NCI-H226 (cell line): Measurements from ENCODE around the gene ST14.
"Not testable (repeated sequence)": the region's sequence is repeated elsewhere in the genome, so short reads cannot be mapped to it uniquely, and the experiment has no call there.

Experiments
- DNase-seq: peaks from one replicate; pipeline ENCODE4 v3.0.0-alpha.2; 2015

Gene ST14

GRCh38 chr11:130209954-130210854 lies 50.6 kb downstream of the ST14 start:
- DNase-seq: no peak

GRCh38 chr11:130211144-130211543 lies 51.6 kb downstream of the ST14 start:
- DNase-seq: no peak

DNA sequence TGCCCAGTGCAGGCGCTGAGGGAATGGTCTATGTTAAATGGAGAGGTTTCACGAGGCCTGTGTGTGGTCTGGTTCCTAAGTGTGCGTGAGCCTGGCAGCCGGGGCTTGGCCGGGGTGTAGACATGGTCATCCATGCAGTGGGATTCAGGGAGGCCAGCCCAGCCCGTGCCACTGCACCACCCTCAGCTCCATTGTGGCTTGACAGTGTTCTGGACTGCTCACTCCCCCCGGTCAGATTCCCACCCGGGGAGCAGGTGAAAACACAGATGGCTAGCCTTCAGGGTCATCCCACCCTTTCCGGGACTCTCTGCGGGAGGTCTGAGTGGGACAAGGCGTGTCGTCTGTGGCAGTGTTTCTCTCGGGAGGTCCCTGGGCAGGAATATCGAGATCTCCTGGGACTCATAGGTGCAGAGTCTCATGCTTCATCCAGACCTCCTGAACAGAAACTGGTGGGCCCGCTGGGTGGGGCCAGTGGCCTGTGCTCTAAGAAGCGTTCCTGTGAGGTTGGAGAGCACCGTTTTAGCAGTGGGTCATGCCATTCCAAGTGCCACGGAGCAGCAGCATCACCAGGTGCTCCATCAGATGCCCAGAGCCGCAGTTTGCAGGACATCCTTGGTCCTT lies 52.3 kb downstream of the ST14 start:
- no peak for DNase-seq

- DNase-seq: no peak
Measured at GRCh38 chr11:130212431-130212961, 52.9 kb downstream of the ST14 start.

DNA sequence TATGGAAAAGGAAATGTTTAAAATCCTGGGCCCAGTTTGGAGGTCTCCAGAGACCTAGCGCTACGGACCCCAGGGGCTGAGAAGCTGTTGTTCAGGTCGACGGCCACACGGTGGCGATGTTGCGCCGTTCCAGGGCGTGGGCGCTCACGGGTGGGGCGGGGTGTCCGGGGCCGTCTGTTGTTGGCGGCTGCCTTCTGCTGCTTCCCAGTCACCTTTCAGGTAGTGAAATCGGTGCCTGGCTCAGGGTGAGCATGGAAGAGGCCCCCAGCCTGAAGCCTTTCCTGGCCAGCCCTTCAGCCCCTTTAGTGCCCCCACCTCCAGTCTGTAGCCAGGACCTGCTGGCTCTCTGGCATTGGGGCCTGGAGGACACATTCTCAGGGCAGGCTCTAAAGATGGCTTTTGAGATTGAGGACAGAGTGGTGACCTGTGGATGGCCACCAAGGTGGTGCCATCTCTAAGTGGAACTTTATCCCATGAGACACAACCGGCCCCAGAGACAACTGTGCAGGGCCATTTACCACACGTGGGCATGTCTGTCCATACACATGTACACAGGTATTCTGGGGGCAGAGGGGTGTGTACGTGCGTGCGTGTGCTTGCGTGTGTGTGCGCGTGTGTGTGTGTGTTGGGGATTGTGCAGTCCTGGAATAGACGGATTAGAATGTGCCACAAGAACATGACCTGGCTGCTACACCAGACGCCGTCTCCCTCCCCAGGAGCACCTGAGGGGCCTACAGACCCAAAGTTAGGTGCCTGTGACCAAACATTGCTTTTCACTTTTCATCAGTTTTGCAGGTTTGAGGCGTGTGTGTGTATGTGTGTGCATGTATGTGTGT lies 53.8 kb downstream of the ST14 start:
- DNase-seq: no peak

DNA sequence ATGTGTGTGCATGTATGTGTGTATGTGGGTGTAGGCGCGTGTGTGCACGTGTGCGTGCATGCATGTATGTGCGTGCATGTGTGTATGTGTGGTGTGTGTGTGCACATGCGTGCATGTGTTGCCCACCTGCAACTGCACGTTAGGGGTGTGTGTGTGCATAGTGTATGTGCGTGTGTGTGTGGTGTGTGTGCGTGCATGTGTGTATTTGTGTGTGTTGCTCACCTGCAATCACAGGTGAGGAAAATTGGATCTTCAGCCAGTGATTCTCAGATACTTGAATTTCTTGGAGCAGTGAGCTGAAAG lies 54.3 kb downstream of the ST14 start:
- no peak for DNase-seq

GRCh38 chr11:130214861-130215530 lies 55.4 kb downstream of the ST14 start:
- DNase-seq: no peak

GRCh38 chr11:130215531-130216220 lies 56.1 kb downstream of the ST14 start:
- no peak for DNase-seq

DNA sequence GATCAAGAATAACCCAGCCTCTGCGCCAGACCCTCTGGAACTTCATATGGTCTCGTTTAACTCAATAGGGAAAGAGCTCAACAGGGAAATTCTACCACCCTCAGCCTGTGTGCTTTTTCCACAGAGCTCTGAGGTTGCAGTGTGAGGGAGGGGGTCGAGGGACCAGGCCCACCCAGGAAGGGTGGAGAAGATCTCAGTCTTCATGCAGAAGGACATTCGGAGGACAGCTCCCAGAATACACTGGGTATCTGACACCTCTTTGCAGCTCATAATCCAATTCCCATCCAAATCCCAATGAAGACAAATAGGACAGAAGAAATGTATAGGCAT lies 56.6 kb downstream of the ST14 start:
- DNase-seq: no peak

GRCh38 chr11:130216591-130217132 lies 57.1 kb downstream of the ST14 start:
- no peak for DNase-seq

- no peak for DNase-seq
Measured at GRCh38 chr11:130217133-130218031, 57.8 kb downstream of the ST14 start.

DNA sequence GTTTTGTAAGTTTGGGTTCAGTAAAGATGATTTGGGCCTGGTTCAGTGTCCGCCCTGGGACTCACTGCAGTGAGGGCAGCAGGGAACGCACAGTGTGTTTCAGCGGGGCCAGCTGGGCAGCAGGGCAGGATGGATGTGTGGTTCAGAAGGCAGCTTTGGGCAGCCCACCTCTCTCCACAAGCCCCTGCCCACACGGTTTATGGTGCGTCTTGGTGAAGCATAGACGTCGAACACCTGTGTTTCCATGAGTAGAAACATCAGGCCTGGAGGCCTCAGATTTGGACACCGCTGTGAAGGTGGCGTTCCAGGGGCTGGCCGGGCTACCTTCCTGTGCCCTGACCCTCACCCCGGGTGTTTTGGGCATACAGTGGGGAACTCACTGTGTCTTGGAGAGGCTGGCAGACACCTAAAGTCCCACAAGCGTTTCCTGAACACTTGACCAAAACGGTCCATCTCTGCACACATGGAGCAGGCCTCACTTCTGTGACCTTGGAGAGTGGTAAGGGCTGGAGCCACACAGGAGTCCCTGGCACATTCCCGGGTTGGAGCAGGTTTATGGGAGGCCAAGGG lies 59.0 kb downstream of the ST14 start:
- no peak for DNase-seq

DNA sequence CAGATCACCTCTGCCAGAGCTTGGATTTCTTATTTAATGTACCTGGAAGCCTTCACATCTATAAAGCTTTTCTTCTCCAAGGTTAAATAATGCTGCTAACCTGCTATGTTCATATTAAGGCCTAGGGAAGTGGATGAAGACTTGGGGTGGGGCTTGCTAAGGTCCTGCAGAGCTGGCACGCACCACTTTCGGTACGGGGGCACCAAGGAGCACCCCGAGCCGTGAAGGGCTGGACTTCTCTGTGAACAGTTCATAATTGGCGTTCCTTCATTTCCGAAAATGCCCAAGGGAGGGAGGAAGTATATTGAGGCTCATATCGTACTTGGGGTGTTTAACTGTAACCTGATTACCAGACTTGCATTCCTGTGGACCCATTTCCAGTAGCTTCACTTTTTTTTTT lies 59.6 kb downstream of the ST14 start:
- DNase-seq: no peak

GRCh38 chr11:130220311-130221035 lies 60.9 kb downstream of the ST14 start:
- DNase-seq: no peak

- DNase-seq: peak; percentile 77
Measured at GRCh38 chr11:130223291-130223971, 63.8 kb downstream of the ST14 start.

DNA sequence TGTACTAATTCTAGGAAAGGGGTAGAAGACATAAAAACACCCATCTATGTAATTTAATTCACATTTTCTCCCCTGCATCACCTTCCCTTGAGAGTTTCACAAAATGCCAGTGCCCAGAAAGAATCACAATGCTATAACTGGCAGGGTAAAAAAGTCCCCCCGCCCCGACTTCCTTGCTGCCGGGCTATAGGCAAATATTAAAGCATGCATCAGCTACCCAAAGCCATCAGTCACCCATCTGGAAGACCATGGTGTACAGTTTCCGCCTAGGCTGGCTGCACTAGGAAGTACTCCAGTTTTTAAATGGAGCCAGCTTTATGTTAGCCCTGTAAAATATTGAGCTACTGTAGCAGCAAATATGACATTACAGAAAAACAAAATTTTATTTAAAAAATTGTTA lies 67.8 kb downstream of the ST14 start:
- no peak for DNase-seq

GRCh38 chr11:130233486-130233885 lies 73.9 kb downstream of the ST14 start:
- not testable (repeated sequence) for DNase-seq

GRCh38 chr11:130233888-130234287 lies 74.3 kb downstream of the ST14 start:
- DNase-seq: not testable (repeated sequence)

DNA sequence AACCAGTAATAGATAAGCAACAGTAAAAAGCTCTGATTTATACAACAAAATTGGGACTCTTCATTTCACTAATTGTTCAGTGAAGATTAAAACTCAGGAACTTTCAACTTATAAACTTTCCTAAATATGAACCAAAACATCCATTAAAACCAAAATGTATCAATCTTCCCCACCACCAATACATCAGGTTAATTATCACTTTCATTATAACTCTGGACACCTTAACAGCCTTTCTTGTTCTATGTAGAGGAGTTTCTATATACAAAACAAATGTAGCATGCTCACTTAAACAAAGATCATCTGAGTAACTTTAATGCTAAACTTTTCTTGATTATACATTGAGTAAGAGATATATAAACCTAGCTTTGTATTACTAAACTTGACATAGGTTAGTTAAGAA lies 74.7 kb downstream of the ST14 start:
- no peak for DNase-seq
